K562 (cell line): ENCODE data around the gene UGT1A5. TPM values are rescaled to one million over a fixed set of nuclear protein-coding genes. Genes with fewer than 3 reads are reported as not detected.

Source experiments
- ATAC-seq: fragments of 200-7000 bp; cut with Tn5 transposase; 3 replicates; pipeline ENCODE4 v1.9.1; 2020; ENCODE audit warnings: moderate library complexity
- BruUV-seq: library from RNA; stranded (reverse); fragments of 400-500 nt; replicated peaks from 2 replicates; lab custom pipeline; 2021; lab: Mats Ljungman, UMichigan
- CTCF ChIA-PET: fragments of 300-600 bp; formaldehyde crosslinking; extraction: SDS; loops from one replicate; lab custom pipeline; 2021; ENCODE audit warnings: low intra/inter-chr PET ratio; lab: Yijun Ruan, JAX
- POLR2A ChIA-PET: fragments of 300-600, 350-650 bp; sonication (Branson Sonifier 250); formaldehyde crosslinking; extraction: SDS; loops from one replicate; lab custom pipeline; 2021; ENCODE audit warnings: antibody characterized with exemption, inconsistent platforms; lab: Yijun Ruan, JAX
- DNase-seq, 4 experiments: peaks; one replicate each; pipeline versions ENCODE4 v3.0.0 to v3.0.0-alpha.2; 2011 to 2018; ENCODE audit warnings: low spot score in 3 of 4, mixed read lengths in 3 of 4; ENCODE audit errors: extremely low read depth in 1 of 4
- FAIRE-seq: peaks from 2 replicates; lab custom pipeline; 2011; peaks lifted over from hg19 to GRCh38; lab: Jason Lieb, UNC
- H2AFZ ChIP-seq: 2 replicates; pipeline ENCODE4 v1.6.0; 2011; ENCODE audit warnings: low read depth, low read length, control low read depth, inconsistent platforms
- H3K27ac ChIP-seq: fragments of 200-600 bp; 3 replicates; pipeline ENCODE4 v1.8.0; 2011; ENCODE audit warnings: low read depth, mild to moderate bottlenecking, control low read depth, inconsistent platforms, low read length, moderate library complexity, mixed read lengths; ENCODE audit errors: extremely low read depth
- H3K27me3 ChIP-seq, 2 experiments: fragments of 300-600 bp in 1 of 2; 2 replicates in 1 of 2; 3 replicates in 1 of 2; pipeline versions ENCODE4 v1.6.0 to v1.8.0; 2011; ENCODE audit warnings: inconsistent platforms in 2 of 2, low read length in 2 of 2, mild to moderate bottlenecking in 1 of 2, mixed read lengths in 1 of 2, moderate library complexity in 1 of 2; ENCODE audit not compliant: control insufficient read depth in 2 of 2, insufficient read depth in 2 of 2
- H3K36me3 ChIP-seq: fragments of 300-600 bp; 3 replicates; pipeline ENCODE4 v1.8.0; 2011; ENCODE audit warnings: mild to moderate bottlenecking, low read length, inconsistent platforms; ENCODE audit not compliant: control insufficient read depth, insufficient read depth
- H3K4me1 ChIP-seq, 2 experiments: fragments of 200-600 bp in 1 of 2; replicated peaks in 1 of 2; 2 replicates in 1 of 2; 3 replicates in 1 of 2; pipeline versions ENCODE4 v1.5.1 to v1.8.0; 2011; ENCODE audit warnings: inconsistent platforms in 2 of 2, low read length in 2 of 2, mild to moderate bottlenecking in 1 of 2, mixed read lengths in 1 of 2, moderate library complexity in 1 of 2; ENCODE audit not compliant: control insufficient read depth in 2 of 2, insufficient read depth in 2 of 2
- H3K4me2 ChIP-seq: 2 replicates; pipeline ENCODE4 v1.6.1; 2011; ENCODE audit warnings: low read length, control low read depth, inconsistent platforms, mixed read lengths; ENCODE audit not compliant: insufficient read depth
- H3K4me3 ChIP-seq: fragments of 200-600 bp; sonication (generic), shearing (Covaris generic); 2 replicates; pipeline ENCODE4 v1.5.1; 2016; ENCODE audit warnings: control low read depth, inconsistent platforms
- H3K79me2 ChIP-seq: fragments of 200-600 bp; 3 replicates; pipeline ENCODE4 v1.8.0; 2011; ENCODE audit warnings: low read length, inconsistent platforms; ENCODE audit not compliant: control insufficient read depth, insufficient read depth
- H3K9ac ChIP-seq, 2 experiments: 2 replicates each; pipeline versions ENCODE4 v1.6.0 to v1.6.1; 2011; ENCODE audit warnings: low read depth in 2 of 2, low read length in 2 of 2, control low read depth in 1 of 2, inconsistent platforms in 1 of 2, mild to moderate bottlenecking in 1 of 2, mixed read lengths in 1 of 2; ENCODE audit not compliant: insufficient read depth in 1 of 2
- H3K9me1 ChIP-seq: one replicate; pipeline ENCODE4 v1.6.0; 2011; ENCODE audit warnings: inconsistent platforms, mild to moderate bottlenecking, low read length, moderate library complexity; ENCODE audit not compliant: control insufficient read depth, insufficient read depth
- H3K9me3 ChIP-seq: replicated peaks from 2 replicates; pipeline ENCODE4 v1.5.1; 2011; ENCODE audit warnings: low read depth, low read length, inconsistent platforms; ENCODE audit not compliant: control insufficient read depth, insufficient read depth
- H4K20me1 ChIP-seq: replicated peaks from 2 replicates; pipeline ENCODE4 v1.6.1; 2011; ENCODE audit warnings: low read length, inconsistent platforms, mixed read lengths; ENCODE audit not compliant: control insufficient read depth, insufficient read depth
- BCLAF1 ChIP-seq, 2 experiments: fragments of 450-650 bp in 1 of 2; IDR thresholded peaks; 2 replicates each; pipeline ENCODE4 v1.6.1; 2011 to 2017; ENCODE audit warnings: low read depth in 2 of 2, antibody characterized with exemption in 1 of 2, borderline replicate concordance in 1 of 2, low read length in 1 of 2, mild to moderate bottlenecking in 1 of 2, mixed read lengths in 1 of 2; ENCODE audit not compliant: control insufficient read depth in 1 of 2
- DPF2 ChIP-seq: fragments of 450-650 bp; IDR thresholded peaks from 2 replicates; pipeline ENCODE4 v1.6.1; 2016
- FUS ChIP-seq: fragments of 200-400 bp; formaldehyde crosslinking; optimal IDR thresholded peaks from 2 replicates; pipeline ENCODE3; 2017; ENCODE audit warnings: low read depth, low read length
- SMARCB1 ChIP-seq: IDR thresholded peaks from 2 replicates; pipeline ENCODE4 v1.6.1; 2011; ENCODE audit warnings: improper control_type of control experiment, low read depth; ENCODE audit not compliant: insufficient read length
- SUPT5H ChIP-seq: fragments of 450-650 bp; IDR thresholded peaks from 2 replicates; pipeline ENCODE4 v1.6.1; 2016
- TCF7 ChIP-seq: sonication (generic); IDR thresholded peaks from 2 replicates; pipeline ENCODE4 v1.6.1; 2016; ENCODE audit warnings: antibody characterized with exemption, borderline replicate concordance
- ZSCAN29 ChIP-seq: fragments of 450-650 bp; IDR thresholded peaks from 2 replicates; pipeline ENCODE4 v1.6.1; 2017
- WGBS: fragments of 100-300 bp; shearing (Covaris generic); methylation state at CpG from one replicate; pipeline ENCODE4 v1.1.6; 2016; ENCODE audit warnings: low coverage, mixed read lengths; ENCODE audit not compliant: insufficient coverage; ENCODE audit errors: missing lambda C conversion rate; 5-methylcytosine and 5-hydroxymethylcytosine counted together
- in situ Hi-C: fragments of 300-500 bp; cut with MboI; formaldehyde crosslinking; loops from 4 replicates; pipeline ENCODE4 v1.15.0; 2018; ENCODE audit warnings: inconsistent platforms, mixed read lengths
- intact Hi-C: fragments of 100-400 bp; cut with micrococcal nuclease; formaldehyde crosslinking; loops from 2 replicates; pipeline ENCODE4 v1.14.2; 2022
- polyA plus RNA-seq, 8 experiments: library from polyadenylated mRNA; depleted of rRNA in 4 of 8; stranded (reverse) in 5 of 8; unstranded in 3 of 8; fragments of >200 nt; fragmentation: Nextera tagmentation in 2 of 8; fragmentation: Illumina TruSeq in 1 of 8; extraction: Ambion mirVana in 2 of 8; extraction: Trizol in 1 of 8; gene quantifications; 2 replicates each; pipeline versions ENCODE4 v1.2.1 to v1.2.3, GENCODE V29; 2011 to 2014; ENCODE audit warnings: inconsistent platforms in 1 of 8, missing spikeins in 1 of 8
- total RNA-seq, 7 experiments: library from RNA; depleted of rRNA in 6 of 7; stranded (reverse); fragments of >200 nt in 6 of 7; fragmentation: Illumina TruSeq in 2 of 7; extraction: Trizol in 2 of 7; gene quantifications; 2 replicates each; pipeline versions ENCODE4 v1.2.1 to v1.2.3, GENCODE V29; 2011 to 2021; ENCODE audit warnings: low replicate concordance in 1 of 7
- TF ChIP-seq, protein P1 (sequence below), 2 experiments: fragments of 450-650 bp; IDR thresholded peaks; 2 replicates each; pipeline ENCODE4 v1.6.1; 2018; ENCODE audit warnings: mild to moderate bottlenecking in 2 of 2, low read depth in 1 of 2; ENCODE audit not compliant: partially characterized antibody in 2 of 2
- TF ChIP-seq, protein P2 (sequence below): IDR thresholded peaks from 2 replicates; pipeline ENCODE4 v1.6.1; 2014; ENCODE audit warnings: antibody characterized with exemption
- TF ChIP-seq, protein P3 (sequence below): sonication (generic); formaldehyde crosslinking; IDR thresholded peaks from 2 replicates; pipeline ENCODE4 v1.8.0; 2022; ENCODE audit warnings: missing genetic modification reagents, mild to moderate bottlenecking, borderline replicate concordance

The UGT1A5 gene
- total and polyA plus RNA-seq, 9 of the 15 experiments (the other 6 are each of a cell fraction or from before 2014, with no cell fraction given) = not detected

- no peak overlapping the region for H3K4me3 ChIP-seq
- H4K20me1 ChIP-seq = no peaks in the 10 kb centered on the region
- POLR2A ChIA-PET = interaction anchor here (0.6 to 1.1 kb wide), 2 partner anchors 30 to 42 kb away, joined by 4 read pairs; no protein-coding TSS in a partner anchor
- H3K4me1 ChIP-seq = no peaks in the 10 kb centered on the region; a peak in 1 of 5 replicates
- H3K79me2 ChIP-seq = no peaks in the 10 kb centered on the region
- no peak overlapping the region for H3K9ac ChIP-seq
- no peak overlapping the region for H3K4me2 ChIP-seq
- WGBS = 5% methylated on average over 14 of the region's 18 CpGs
- ATAC-seq = no peak
- in situ Hi-C loops = no loop called here
- no peak for FAIRE-seq
- no peaks in the 10 kb centered on the region for H3K9me3 ChIP-seq
- H3K27me3 ChIP-seq = peaks cover 0 to 44% of the 10 kb centered on the region in 2 experiments; a peak in 2 of 5 replicates
- no peak overlapping the region for H2AFZ ChIP-seq
- DNase-seq = no peak
- no TSS peak for BruUV-seq
- no peaks in the 10 kb centered on the region for H3K9me1 ChIP-seq
- CTCF ChIA-PET = no interaction called here
- no peaks in the 10 kb centered on the region for H3K36me3 ChIP-seq
- intact Hi-C loops = no loop called here
- no peak overlapping the region for H3K27ac ChIP-seq
- TF ChIP-seq, protein P1, sequence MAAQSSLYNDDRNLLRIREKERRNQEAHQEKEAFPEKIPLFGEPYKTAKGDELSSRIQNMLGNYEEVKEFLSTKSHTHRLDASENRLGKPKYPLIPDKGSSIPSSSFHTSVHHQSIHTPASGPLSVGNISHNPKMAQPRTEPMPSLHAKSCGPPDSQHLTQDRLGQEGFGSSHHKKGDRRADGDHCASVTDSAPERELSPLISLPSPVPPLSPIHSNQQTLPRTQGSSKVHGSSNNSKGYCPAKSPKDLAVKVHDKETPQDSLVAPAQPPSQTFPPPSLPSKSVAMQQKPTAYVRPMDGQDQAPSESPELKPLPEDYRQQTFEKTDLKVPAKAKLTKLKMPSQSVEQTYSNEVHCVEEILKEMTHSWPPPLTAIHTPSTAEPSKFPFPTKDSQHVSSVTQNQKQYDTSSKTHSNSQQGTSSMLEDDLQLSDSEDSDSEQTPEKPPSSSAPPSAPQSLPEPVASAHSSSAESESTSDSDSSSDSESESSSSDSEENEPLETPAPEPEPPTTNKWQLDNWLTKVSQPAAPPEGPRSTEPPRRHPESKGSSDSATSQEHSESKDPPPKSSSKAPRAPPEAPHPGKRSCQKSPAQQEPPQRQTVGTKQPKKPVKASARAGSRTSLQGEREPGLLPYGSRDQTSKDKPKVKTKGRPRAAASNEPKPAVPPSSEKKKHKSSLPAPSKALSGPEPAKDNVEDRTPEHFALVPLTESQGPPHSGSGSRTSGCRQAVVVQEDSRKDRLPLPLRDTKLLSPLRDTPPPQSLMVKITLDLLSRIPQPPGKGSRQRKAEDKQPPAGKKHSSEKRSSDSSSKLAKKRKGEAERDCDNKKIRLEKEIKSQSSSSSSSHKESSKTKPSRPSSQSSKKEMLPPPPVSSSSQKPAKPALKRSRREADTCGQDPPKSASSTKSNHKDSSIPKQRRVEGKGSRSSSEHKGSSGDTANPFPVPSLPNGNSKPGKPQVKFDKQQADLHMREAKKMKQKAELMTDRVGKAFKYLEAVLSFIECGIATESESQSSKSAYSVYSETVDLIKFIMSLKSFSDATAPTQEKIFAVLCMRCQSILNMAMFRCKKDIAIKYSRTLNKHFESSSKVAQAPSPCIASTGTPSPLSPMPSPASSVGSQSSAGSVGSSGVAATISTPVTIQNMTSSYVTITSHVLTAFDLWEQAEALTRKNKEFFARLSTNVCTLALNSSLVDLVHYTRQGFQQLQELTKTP (IDR thresholded peaks at IDR 0.05; ENCODE audit: low read depth in 1 of 2, partially characterized antibody in 2 of 2) = no peak
- TF ChIP-seq, protein P2, sequence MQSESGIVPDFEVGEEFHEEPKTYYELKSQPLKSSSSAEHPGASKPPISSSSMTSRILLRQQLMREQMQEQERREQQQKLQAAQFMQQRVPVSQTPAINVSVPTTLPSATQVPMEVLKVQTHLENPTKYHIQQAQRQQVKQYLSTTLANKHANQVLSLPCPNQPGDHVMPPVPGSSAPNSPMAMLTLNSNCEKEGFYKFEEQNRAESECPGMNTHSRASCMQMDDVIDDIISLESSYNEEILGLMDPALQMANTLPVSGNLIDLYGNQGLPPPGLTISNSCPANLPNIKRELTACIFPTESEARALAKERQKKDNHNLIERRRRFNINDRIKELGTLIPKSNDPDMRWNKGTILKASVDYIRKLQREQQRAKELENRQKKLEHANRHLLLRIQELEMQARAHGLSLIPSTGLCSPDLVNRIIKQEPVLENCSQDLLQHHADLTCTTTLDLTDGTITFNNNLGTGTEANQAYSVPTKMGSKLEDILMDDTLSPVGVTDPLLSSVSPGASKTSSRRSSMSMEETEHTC = no peak
- no peak for TF ChIP-seq SMARCB1
- no peak for TF ChIP-seq ZSCAN29
- no peak for TF ChIP-seq SUPT5H
- TF ChIP-seq BCLAF1 (IDR thresholded peaks at IDR 0.05; ENCODE audit: borderline replicate concordance in 1 of 2, control insufficient read depth in 1 of 2, low read depth in 2 of 2, low read length in 1 of 2) = no peak
- no peak for TF ChIP-seq FUS
- TF ChIP-seq TCF7 = no peak
- TF ChIP-seq, protein P3, sequence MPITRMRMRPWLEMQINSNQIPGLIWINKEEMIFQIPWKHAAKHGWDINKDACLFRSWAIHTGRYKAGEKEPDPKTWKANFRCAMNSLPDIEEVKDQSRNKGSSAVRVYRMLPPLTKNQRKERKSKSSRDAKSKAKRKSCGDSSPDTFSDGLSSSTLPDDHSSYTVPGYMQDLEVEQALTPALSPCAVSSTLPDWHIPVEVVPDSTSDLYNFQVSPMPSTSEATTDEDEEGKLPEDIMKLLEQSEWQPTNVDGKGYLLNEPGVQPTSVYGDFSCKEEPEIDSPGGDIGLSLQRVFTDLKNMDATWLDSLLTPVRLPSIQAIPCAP (CRISPR knock-in tag) = no peak
- no peak for TF ChIP-seq DPF2
Observed at GRCh38 chr2:233791151-233791882, 78.6 kb downstream of the UGT1A5 start.
